Dorsolateral prefrontal cortex (tissue), 118 donors: Measurements from ENCODE around the gene SETDB1. TPM values are rescaled to one million over a fixed set of nuclear protein-coding genes. Genes with fewer than 3 reads are reported as not detected.

Source experiments
- total RNA-seq, 120 experiments: library from RNA; stranded (reverse); gene quantifications; one replicate each; pipeline versions ENCODE4 v1.2.3 to v1.2.4, GENCODE V29; 2022

SETDB1 gene
- total RNA-seq, 120 experiments from 2014 or later, result 29.7 to 62.6 (median 42.4) TPM

Other genes starting within 250 kb of the SETDB1 start
- gene GOLPH3L, start 229.2 kb upstream of the SETDB1 start, total RNA-seq, result 10 to 100 TPM; 11.4 to 39.5 (median 25.0) TPM
- 1 to 10 TPM in 32 of 120 experiments, under 1 TPM in 44, not detected in 44; 0.40 to 3.7 (median 0.94) TPM for gene HORMAD1, start 205.5 kb upstream of the SETDB1 start, total RNA-seq
- 10 to 100 TPM in 97 of 120 experiments, 1 to 10 TPM in 23; 5.5 to 53.6 (median 14.7) TPM for gene CTSS, start 160.6 kb upstream of the SETDB1 start, total RNA-seq
- 10 to 100 TPM in 24 of 120 experiments, 1 to 10 TPM in 96; 3.8 to 16.2 (median 8.0) TPM for gene CTSK, start 118.1 kb upstream of the SETDB1 start, total RNA-seq
- 10 to 100 TPM; 28.0 to 51.9 (median 38.9) TPM for gene ARNT, start 49.8 kb upstream of the SETDB1 start, total RNA-seq
- gene CTXND2, start 39.2 kb upstream of the SETDB1 start, total RNA-seq, result not detected
- 100 to 1,000 TPM in 82 of 120 experiments, 10 to 100 TPM in 38; 57.6 to 381 (median 121) TPM for gene CERS2, start 48.5 kb downstream of the SETDB1 start, total RNA-seq
- 1 to 10 TPM in 7 of 120 experiments, under 1 TPM in 36, not detected in 77; 0.21 to 2.1 (median 0.41) TPM for gene ANXA9, start 55.9 kb downstream of the SETDB1 start, total RNA-seq
- 10 to 100 TPM; 12.0 to 93.6 (median 37.4) TPM for gene MINDY1, start 80.5 kb downstream of the SETDB1 start, total RNA-seq
- gene PRUNE1, start 82.1 kb downstream of the SETDB1 start, total RNA-seq, result 10 to 100 TPM; 12.4 to 27.8 (median 20.6) TPM
- gene BNIPL, start 110.2 kb downstream of the SETDB1 start, total RNA-seq, result 1 to 10 TPM in 62 of 120 experiments, under 1 TPM in 58; 0.20 to 4.9 (median 1.1) TPM
- 10 to 100 TPM in 2 of 120 experiments, 1 to 10 TPM in 118; 1.8 to 11.6 (median 4.8) TPM for gene C1orf56, start 121.4 kb downstream of the SETDB1 start, total RNA-seq
- 10 to 100 TPM; 46.3 to 92.3 (median 62.6) TPM for gene CDC42SE1, start 133.3 kb downstream of the SETDB1 start, total RNA-seq
- gene MLLT11, start 134.0 kb downstream of the SETDB1 start, total RNA-seq, result 100 to 1,000 TPM in 38 of 120 experiments, 10 to 100 TPM in 82; 27.7 to 125 (median 89.6) TPM
- 10 to 100 TPM; 11.6 to 37.2 (median 20.4) TPM for gene GABPB2, start 144.4 kb downstream of the SETDB1 start, total RNA-seq
- gene SEMA6C, start 220.3 kb downstream of the SETDB1 start, total RNA-seq, result 10 to 100 TPM; 12.8 to 41.0 (median 24.6) TPM
- 1 to 10 TPM in 102 of 120 experiments, under 1 TPM in 14, not detected in 4; 0.40 to 6.4 (median 1.9) TPM for gene TNFAIP8L2, start 230.3 kb downstream of the SETDB1 start, total RNA-seq
- gene LYSMD1, start 239.5 kb downstream of the SETDB1 start, total RNA-seq, result 10 to 100 TPM; 11.8 to 24.4 (median 17.1) TPM
- 10 to 100 TPM; 20.8 to 38.5 (median 28.7) TPM for gene SCNM1, start 239.8 kb downstream of the SETDB1 start, total RNA-seq
- 1 to 10 TPM in 27 of 120 experiments, under 1 TPM in 7, not detected in 86; 0.60 to 2.8 (median 1.3) TPM for gene TMOD4, start 249.6 kb downstream of the SETDB1 start, total RNA-seq